GM18873 (cell line): ENCODE results near the gene CYLC2.

Experiments used
- ATAC-seq: cut with Tn5 transposase; IDR thresholded peaks from one replicate; pipeline ENCODE4 v1.9.1; 2021; ENCODE audit warnings: mild to moderate bottlenecking, moderate library complexity, moderate number of reproducible peaks; ENCODE audit not compliant: unreplicated experiment, low FRiP score

CYLC2 gene, protein sequence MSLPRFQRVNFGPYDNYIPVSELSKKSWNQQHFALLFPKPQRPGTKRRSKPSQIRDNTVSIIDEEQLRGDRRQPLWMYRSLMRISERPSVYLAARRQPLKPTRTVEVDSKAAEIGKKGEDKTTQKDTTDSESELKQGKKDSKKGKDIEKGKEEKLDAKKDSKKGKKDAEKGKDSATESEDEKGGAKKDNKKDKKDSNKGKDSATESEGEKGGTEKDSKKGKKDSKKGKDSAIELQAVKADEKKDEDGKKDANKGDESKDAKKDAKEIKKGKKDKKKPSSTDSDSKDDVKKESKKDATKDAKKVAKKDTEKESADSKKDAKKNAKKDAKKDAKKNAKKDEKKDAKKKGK

DNA sequence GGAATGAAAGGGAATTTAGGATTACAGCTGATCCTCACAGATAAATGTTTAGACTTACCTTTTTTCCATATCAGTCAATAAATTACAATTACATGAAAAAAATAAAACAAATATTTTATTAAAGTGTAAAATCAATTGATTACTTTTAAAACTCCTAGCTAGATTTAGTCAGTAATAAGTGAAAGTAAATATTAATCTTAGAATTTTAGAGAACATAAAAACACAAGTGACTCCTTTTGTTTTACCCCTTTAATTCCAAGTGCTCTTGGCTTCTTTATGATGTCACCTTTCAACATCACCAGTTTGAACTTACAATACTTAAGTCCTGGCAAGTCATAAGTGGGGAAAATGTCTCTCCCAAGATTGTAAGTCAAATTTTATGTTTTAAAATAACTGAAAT, at the start of gene CYLC2:
TSS of gene CYLC2 (plus strand) at position 301 of the 400 bp plus-strand sequence. CDS start at position 349, 48 bp downstream.
- ATAC-seq = no peak

DNA sequence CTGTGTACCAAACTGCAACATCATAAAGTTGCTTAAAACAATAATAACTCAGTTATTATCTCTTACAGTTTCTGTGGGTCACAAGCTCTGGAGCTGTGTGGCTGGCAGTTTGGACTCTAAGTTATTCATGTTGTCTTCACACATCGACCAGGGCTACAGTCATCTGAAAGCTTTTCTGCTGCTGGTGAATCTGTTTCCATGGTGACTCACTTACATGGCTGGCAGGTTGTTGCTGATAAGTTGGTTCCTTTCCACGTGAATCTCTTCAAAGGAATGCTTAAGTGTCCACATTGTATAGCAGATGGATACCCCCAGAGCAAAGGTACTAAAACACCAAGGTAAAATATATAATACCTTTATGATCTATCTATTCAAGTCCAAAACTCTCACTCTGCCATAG, 44.8 kb upstream of the CYLC2 start:
- no peak for ATAC-seq

DNA sequence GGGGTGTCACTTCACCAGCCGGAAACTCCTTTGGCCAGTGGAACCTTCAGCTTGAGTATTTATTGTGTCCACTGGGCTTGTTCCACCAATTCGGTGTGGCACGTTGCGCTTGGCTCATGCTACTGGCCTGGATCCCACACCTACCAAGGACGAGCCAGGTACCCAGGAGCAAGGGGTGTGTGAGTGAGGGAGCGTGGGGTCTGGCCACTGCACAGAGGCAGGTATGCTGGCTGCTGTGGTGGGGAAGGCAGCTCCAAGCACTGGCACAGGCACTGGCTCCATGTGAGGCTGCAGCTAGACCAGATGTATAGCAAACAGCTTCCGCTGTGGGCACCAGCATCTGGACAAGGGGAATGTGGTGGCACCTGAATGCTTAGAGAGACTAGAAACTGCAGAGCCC, 28.1 kb upstream of the CYLC2 start:
- no peak for ATAC-seq

- no peak for ATAC-seq
Measured at GRCh38 chr9:102967979-102968378, 27.2 kb upstream of the CYLC2 start.

DNA sequence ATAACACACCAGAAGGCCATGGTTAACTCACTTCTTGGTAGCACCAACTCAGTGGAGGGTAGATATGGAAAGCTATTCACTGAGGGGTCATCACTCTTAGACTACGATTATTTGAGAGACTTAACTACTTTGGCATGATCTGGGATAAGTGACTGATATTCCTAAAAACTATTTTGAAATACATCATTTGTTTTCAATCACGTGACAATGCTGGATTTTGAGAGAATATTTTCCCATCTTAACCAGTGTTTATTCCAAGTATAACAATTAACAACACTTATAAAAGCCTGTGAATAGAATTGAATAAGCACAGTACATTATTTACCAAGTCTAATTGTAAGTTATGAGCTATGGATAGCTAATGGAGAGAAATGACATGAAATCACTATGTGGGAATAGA, 22.4 kb upstream of the CYLC2 start:
- no peak for ATAC-seq

DNA sequence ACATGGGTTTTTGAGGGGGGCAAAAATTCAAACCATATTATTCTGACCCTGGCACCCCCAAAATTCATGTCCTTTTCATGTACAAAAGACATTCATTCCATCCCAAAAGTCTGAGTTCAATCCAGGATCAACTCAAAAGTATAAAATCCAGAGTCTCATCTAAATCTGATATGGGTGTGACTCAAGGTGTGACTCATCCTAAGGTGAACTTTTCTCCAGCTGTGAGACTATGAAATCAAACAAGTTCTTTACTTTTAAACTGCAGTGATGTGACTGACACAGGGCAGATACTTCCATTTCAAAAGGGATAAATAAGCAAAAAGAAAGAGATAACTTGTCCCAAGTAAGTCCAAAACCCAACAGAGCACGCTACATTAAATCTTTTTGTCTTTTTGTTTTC, 20.6 kb upstream of the CYLC2 start:
- no peak for ATAC-seq

- ATAC-seq = no peak
Measured at GRCh38 chr9:102975251-102975650, 19.9 kb upstream of the CYLC2 start.

- no peak for ATAC-seq
Measured at GRCh38 chr9:102985162-102985895, 9.8 kb upstream of the CYLC2 start.

DNA sequence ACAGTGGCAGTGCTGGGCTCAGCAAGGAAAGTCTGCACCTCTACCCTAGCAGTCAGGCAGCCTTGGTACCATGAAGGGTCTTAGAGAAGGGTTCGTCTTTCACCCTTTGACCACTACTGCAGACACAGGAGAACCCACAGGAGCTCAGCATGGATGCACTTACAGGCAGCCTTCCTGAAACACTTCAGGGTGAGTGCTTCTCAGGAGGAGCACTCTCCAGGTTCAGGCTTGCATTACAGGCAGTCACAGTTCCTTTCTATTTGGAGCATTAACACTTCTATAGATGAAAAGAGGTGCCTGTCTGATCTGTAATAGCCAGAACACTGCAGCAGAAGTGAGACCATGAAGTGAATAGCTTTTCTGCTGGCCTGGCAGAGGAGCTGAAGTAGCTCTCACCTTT, 8.7 kb upstream of the CYLC2 start:
- no peak for ATAC-seq

DNA sequence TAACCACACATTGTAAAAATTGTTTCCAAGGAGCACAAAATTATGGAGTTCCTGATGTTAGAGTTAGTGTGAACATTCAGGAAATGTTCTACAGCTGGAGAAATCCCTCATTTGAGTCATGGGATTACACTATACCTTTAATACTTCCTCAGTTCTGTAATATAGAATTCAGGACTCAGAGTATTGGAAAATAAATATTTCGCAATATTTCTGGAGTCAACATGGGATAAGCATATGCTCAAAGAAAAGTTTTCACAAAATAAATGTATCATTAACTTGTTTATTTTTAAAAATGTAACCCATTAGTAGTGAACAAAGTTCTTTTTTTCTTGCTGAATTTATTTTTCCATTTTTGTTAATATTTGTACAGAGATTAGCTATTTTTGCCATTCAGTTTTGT, 8.6 kb downstream of the CYLC2 start:
- ATAC-seq = no peak

DNA sequence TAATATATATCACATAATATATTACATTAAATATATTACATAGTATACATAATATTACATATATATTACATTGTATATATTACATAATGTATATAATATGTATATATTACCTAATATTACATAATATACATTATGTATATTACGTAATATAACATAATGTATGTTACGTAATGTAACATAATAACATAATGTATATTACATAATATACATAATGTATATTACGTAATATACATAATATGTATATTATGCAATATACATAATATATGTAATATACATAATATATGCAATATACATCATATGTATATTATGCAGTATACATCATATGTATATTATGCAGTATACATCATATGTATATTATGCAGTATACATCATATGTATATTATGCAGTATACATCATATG, 19.1 kb downstream of the CYLC2 start:
- ATAC-seq = no peak

DNA sequence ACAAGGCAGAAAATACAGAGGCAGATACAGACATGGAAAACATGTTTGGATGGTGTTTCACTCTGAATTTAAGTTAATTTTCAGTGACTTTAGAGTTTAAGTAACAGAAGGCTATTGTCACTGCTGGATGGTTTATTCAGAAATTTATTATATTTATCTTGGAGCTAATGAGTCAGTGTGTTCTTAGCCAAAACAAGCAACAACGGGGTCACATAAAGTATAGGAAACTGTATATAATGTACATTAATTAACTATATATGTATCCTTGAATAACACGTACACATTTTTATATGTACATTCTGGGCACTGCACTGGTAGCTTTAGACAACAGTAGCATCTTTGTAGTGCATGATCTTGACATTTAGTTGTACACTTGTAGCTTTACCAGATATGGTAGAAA, 30.7 kb downstream of the CYLC2 start:
- ATAC-seq = no peak

GRCh38 chr9:103037508-103038477, 42.7 kb downstream of the CYLC2 start:
- ATAC-seq = no peak

DNA sequence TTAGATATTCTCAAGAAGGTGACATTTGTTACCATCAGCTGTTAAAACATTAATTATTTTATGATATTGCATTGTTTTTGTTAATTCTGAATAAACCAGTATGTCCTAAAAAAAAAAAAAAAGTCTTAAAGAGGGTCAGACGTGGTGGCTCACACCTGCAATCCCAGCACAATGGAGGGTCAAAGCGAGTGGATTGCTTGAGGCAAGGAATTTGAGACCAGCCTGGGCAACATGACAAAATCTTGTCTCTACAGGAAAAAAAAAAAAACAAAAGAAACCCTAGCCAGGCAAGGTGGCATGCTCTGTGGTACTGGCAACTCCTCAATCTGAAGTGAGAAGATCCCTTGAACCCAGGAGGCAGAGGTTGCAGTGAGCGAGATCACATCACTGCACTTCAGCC, 46.8 kb downstream of the CYLC2 start:
- ATAC-seq = no peak
